WTC11 (cell line): ENCODE data around the gene TUBGCP3. TPM values are rescaled to one million over a fixed set of nuclear protein-coding genes. Genes with fewer than 3 reads are reported as not detected.

Experiments used
- ATAC-seq: fragments of 200-7000 bp; cut with Tn5 transposase; 2 replicates; pipeline ENCODE4 v1.10.0; 2021; ENCODE audit warnings: mild to moderate bottlenecking, moderate library complexity
- CTCF ChIA-PET: fragments of 300-600 bp; sonication (Branson Sonifier 250); formaldehyde crosslinking; loops from one replicate; lab custom pipeline; 2021; ENCODE audit warnings: antibody characterized with exemption; lab: Charles Lee
- POLR2A ChIA-PET: fragments of 350-600 bp; sonication (Branson Sonifier 250); formaldehyde crosslinking; loops from one replicate; lab custom pipeline; 2021; ENCODE audit warnings: antibody characterized with exemption; lab: Charles Lee
- DNase-seq: peaks from one replicate; pipeline ENCODE4 v3.0.0; 2021; ENCODE audit warnings: low spot score
- H3K27ac Mint-ChIP-seq: 2 replicates; pipeline ENCODE4 v1.8.0; 2021; ENCODE audit warnings: mixed read lengths
- H3K27me3 Mint-ChIP-seq: 2 replicates; pipeline ENCODE4 v1.8.0; 2021; ENCODE audit warnings: low read depth, mild to moderate bottlenecking, moderate library complexity, mixed read lengths
- H3K36me3 Mint-ChIP-seq: 2 replicates; pipeline ENCODE4 v1.8.0; 2021; ENCODE audit warnings: mixed read lengths
- H3K4me1 Mint-ChIP-seq: 2 replicates; pipeline ENCODE4 v1.8.0; 2022; ENCODE audit warnings: mixed read lengths
- H3K4me3 Mint-ChIP-seq: 2 replicates; pipeline ENCODE4 v1.8.0; 2021; ENCODE audit warnings: mild to moderate bottlenecking, moderate library complexity, mixed read lengths
- H3K9me3 Mint-ChIP-seq: 2 replicates; pipeline ENCODE4 v1.8.0; 2021; ENCODE audit warnings: mixed read lengths
- ATF6 ChIP-seq: sonication (generic); formaldehyde crosslinking; IDR thresholded peaks from 2 replicates; pipeline ENCODE4 v1.8.1; 2023; ENCODE audit warnings: mild to moderate bottlenecking, missing genetic modification reagents
- CBFB ChIP-seq: sonication (generic); formaldehyde crosslinking; IDR thresholded peaks from 2 replicates; pipeline ENCODE4 v1.8.1; 2022; ENCODE audit warnings: mild to moderate bottlenecking, low read depth, missing genetic modification reagents
- E2F5 ChIP-seq: sonication (generic); formaldehyde crosslinking; IDR thresholded peaks from 2 replicates; pipeline ENCODE4 v1.8.1; 2022; ENCODE audit warnings: mild to moderate bottlenecking, moderate library complexity, missing genetic modification reagents
- ELF4 ChIP-seq: sonication (generic); formaldehyde crosslinking; IDR thresholded peaks from 2 replicates; pipeline ENCODE4 v1.8.1; 2022; ENCODE audit warnings: low read depth, mild to moderate bottlenecking, moderate library complexity, missing genetic modification reagents
- FOXJ3 ChIP-seq: sonication (generic); formaldehyde crosslinking; IDR thresholded peaks from 2 replicates; pipeline ENCODE4 v1.9.0; 2021; ENCODE audit warnings: missing genetic modification reagents, mild to moderate bottlenecking, borderline replicate concordance
- FOXP1 ChIP-seq: sonication (generic); formaldehyde crosslinking; IDR thresholded peaks from 2 replicates; pipeline ENCODE4 v1.8.0; 2022; ENCODE audit warnings: missing genetic modification reagents, mild to moderate bottlenecking, moderate library complexity, borderline replicate concordance
- GTF2I ChIP-seq: fragments of 250-450 bp; sonication (Bioruptor Pico); conservative IDR thresholded peaks from 2 replicates; pipeline ENCODE4 v1.4.0; 2021; ENCODE audit warnings: mild to moderate bottlenecking
- IRF2 ChIP-seq: sonication (generic); formaldehyde crosslinking; IDR thresholded peaks from 2 replicates; pipeline ENCODE4 v1.8.0; 2022; ENCODE audit warnings: low read depth, missing genetic modification reagents, borderline replicate concordance
- JAZF1 ChIP-seq: fragments of 250-450 bp; sonication (Bioruptor Pico); IDR thresholded peaks from 2 replicates; pipeline ENCODE4 v1.9.0; 2021; ENCODE audit warnings: moderate library complexity, mild to moderate bottlenecking, inconsistent platforms
- NR2C2 ChIP-seq: sonication (generic); formaldehyde crosslinking; IDR thresholded peaks from 2 replicates; pipeline ENCODE4 v1.8.0; 2022; ENCODE audit warnings: mild to moderate bottlenecking, missing genetic modification reagents
- NR3C1 ChIP-seq: sonication (generic); formaldehyde crosslinking; conservative IDR thresholded peaks from 2 replicates; pipeline ENCODE4 v1.8.1; 2023; ENCODE audit warnings: low read depth, mild to moderate bottlenecking, missing genetic modification reagents
- OVOL2 ChIP-seq: fragments of 250-450 bp; sonication (Bioruptor Pico); IDR thresholded peaks from 2 replicates; pipeline ENCODE4 v1.9.0; 2021; ENCODE audit warnings: mild to moderate bottlenecking, borderline replicate concordance
- RELA ChIP-seq: sonication (generic); formaldehyde crosslinking; IDR thresholded peaks from 2 replicates; pipeline ENCODE4 v1.8.1; 2022; ENCODE audit warnings: missing genetic modification reagents, mild to moderate bottlenecking, borderline replicate concordance
- SMAD3 ChIP-seq: sonication (generic); formaldehyde crosslinking; IDR thresholded peaks from 2 replicates; pipeline ENCODE4 v1.8.0; 2022; ENCODE audit warnings: missing genetic modification reagents, mild to moderate bottlenecking, borderline replicate concordance
- SOX15 ChIP-seq: fragments of 250-450 bp; sonication (Bioruptor Pico); IDR thresholded peaks from 2 replicates; pipeline ENCODE4 v1.9.0; 2021; ENCODE audit warnings: mild to moderate bottlenecking
- SP1 ChIP-seq: sonication (generic); formaldehyde crosslinking; conservative IDR thresholded peaks from 2 replicates; pipeline ENCODE4 v1.8.1; 2022; ENCODE audit warnings: missing genetic modification reagents
- TCF7 ChIP-seq: sonication (generic); formaldehyde crosslinking; IDR thresholded peaks from 2 replicates; pipeline ENCODE4 v1.8.0; 2022; ENCODE audit warnings: mild to moderate bottlenecking, low read depth, missing genetic modification reagents, moderate library complexity
- TEAD1 ChIP-seq: sonication (generic); formaldehyde crosslinking; IDR thresholded peaks from 2 replicates; pipeline ENCODE4 v1.8.0; 2022; ENCODE audit warnings: mild to moderate bottlenecking, missing genetic modification reagents
- TEAD4 ChIP-seq: sonication (generic); formaldehyde crosslinking; IDR thresholded peaks from 2 replicates; pipeline ENCODE4 v1.8.0; 2022; ENCODE audit warnings: mild to moderate bottlenecking, missing genetic modification reagents
- ZMAT4 ChIP-seq: fragments of 250-450 bp; sonication (Bioruptor Pico); IDR thresholded peaks from 2 replicates; pipeline ENCODE4 v1.9.0; 2021; ENCODE audit warnings: mild to moderate bottlenecking
- ZNF219 ChIP-seq: sonication (generic); formaldehyde crosslinking; IDR thresholded peaks from 2 replicates; pipeline ENCODE4 v1.8.0; 2023; ENCODE audit warnings: missing genetic modification reagents, mild to moderate bottlenecking, borderline replicate concordance
- ZNF281 ChIP-seq: sonication (generic); formaldehyde crosslinking; IDR thresholded peaks from 2 replicates; pipeline ENCODE4 v1.8.0; 2023; ENCODE audit warnings: mild to moderate bottlenecking, missing genetic modification reagents
- ZNF423 ChIP-seq: fragments of 250-450 bp; sonication (Bioruptor Pico); IDR thresholded peaks from 2 replicates; pipeline ENCODE4 v2.1.2; 2022; ENCODE audit warnings: mild to moderate bottlenecking, moderate library complexity
- total RNA-seq: library from RNA; stranded (reverse); gene quantifications from 3 replicates; pipeline ENCODE4 v1.2.3, GENCODE V29; 2021
- TF ChIP-seq, protein P1 (sequence below): fragments of 250-450 bp; sonication (Bioruptor Pico); IDR thresholded peaks from 2 replicates; pipeline ENCODE4 v1.8.0; 2021; ENCODE audit warnings: mild to moderate bottlenecking
- TF ChIP-seq, protein P2 (sequence below): sonication (generic); formaldehyde crosslinking; IDR thresholded peaks from 2 replicates; pipeline ENCODE4 v1.8.0; 2023; ENCODE audit warnings: missing genetic modification reagents, mild to moderate bottlenecking, borderline replicate concordance

TUBGCP3 gene
- total RNA-seq, 1 experiment from 2014 or later: 29.9 TPM

- no peak for DNase-seq
- Mint-ChIP-seq H3K27me3 (no peaks in the 10 kb centered on the region), H3K9me3 (peaks cover 5% of the 10 kb centered on the region), H3K4me3 (no peak overlapping the region), H3K36me3 (peaks cover 6% of the 10 kb centered on the region; the same call in 1 of the 2 replicates), H3K4me1 (no peaks in the 10 kb centered on the region), H3K27ac (no peak overlapping the region)
- TF ChIP-seq ZNF219 (CRISPR knock-in tag): no peak
- no peak for TF ChIP-seq NR3C1 (CRISPR knock-in tag)
- TF ChIP-seq, protein P1, sequence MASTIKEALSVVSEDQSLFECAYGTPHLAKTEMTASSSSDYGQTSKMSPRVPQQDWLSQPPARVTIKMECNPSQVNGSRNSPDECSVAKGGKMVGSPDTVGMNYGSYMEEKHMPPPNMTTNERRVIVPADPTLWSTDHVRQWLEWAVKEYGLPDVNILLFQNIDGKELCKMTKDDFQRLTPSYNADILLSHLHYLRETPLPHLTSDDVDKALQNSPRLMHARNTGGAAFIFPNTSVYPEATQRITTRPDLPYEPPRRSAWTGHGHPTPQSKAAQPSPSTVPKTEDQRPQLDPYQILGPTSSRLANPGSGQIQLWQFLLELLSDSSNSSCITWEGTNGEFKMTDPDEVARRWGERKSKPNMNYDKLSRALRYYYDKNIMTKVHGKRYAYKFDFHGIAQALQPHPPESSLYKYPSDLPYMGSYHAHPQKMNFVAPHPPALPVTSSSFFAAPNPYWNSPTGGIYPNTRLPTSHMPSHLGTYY (CRISPR knock-in tag): no peak
- no peak for TF ChIP-seq ZNF423 (CRISPR knock-in tag)
- no peak for TF ChIP-seq RELA (CRISPR knock-in tag)
- TF ChIP-seq OVOL2 (CRISPR knock-in tag): no peak
- no peak for TF ChIP-seq SP1
- TF ChIP-seq TEAD4 (CRISPR knock-in tag): no peak
- TF ChIP-seq CBFB: no peak
- no peak for TF ChIP-seq ELF4
- no peak for TF ChIP-seq IRF2 (CRISPR knock-in tag)
- TF ChIP-seq SMAD3: no peak
- no peak for TF ChIP-seq FOXP1 (CRISPR knock-in tag)
- TF ChIP-seq GTF2I (CRISPR knock-in tag): no peak
- no peak for TF ChIP-seq TCF7 (CRISPR knock-in tag)
- TF ChIP-seq JAZF1 (CRISPR knock-in tag): no peak
- no peak for TF ChIP-seq NR2C2 (CRISPR knock-in tag)
- TF ChIP-seq FOXJ3 (CRISPR knock-in tag): no peak
- CTCF ChIA-PET: interaction anchor here (1.0 kb wide), 1 partner anchor 39 kb away, joined by 3 read pairs; no protein-coding TSS in a partner anchor
- no peak for ATAC-seq
- POLR2A ChIA-PET: interaction anchor here (0.5 kb wide), 1 partner anchor 1005 kb away, joined by 3 read pairs; no protein-coding TSS in a partner anchor
These were observed 104.7 kb downstream of the TUBGCP3 start for GRCh38 chr13:112483299-112483698.

DNA sequence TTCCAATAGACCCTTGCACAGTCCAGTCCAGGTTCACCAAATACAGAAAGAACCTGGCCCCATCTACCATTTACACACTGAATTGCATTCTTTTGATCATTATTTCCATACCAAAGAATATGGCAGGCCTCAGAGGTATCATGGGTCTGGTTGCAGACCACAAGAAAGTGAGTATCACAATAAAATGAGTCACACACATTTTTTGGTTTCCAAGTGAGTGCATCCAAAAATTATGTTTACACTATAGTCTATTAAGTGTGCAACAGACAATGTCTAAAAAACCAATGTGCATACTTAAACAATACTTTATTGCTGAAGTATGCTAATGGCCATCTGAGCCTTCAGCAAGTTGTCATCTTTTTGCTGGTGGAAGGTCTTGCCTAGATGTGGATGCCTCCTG is 106.5 kb downstream of the TUBGCP3 start:
- Mint-ChIP-seq H3K9me3 (peaks cover 5% of the 10 kb centered on the region), H3K4me3 (no peak overlapping the region), H3K36me3 (peaks cover 2% of the 10 kb centered on the region; the same call in 1 of the 2 replicates), H3K27ac (no peak overlapping the region), H3K4me1 (no peaks in the 10 kb centered on the region), H3K27me3 (no peaks in the 10 kb centered on the region)
- ChIA-PET CTCF (no interaction called here), POLR2A (no interaction called here)
- DNase-seq (no peak), ATAC-seq (no peak)
- TF ChIP-seq SOX15 (CRISPR knock-in tag) (no peak), E2F5 (CRISPR knock-in tag) (no peak), IRF2 (CRISPR knock-in tag) (no peak), TEAD1 (CRISPR knock-in tag) (no peak), SP1 (no peak), ZNF219 (CRISPR knock-in tag) (no peak), ZNF281 (CRISPR knock-in tag) (no peak), ZMAT4 (CRISPR knock-in tag) (no peak), ATF6 (CRISPR knock-in tag) (no peak)
- TF ChIP-seq, protein P2, sequence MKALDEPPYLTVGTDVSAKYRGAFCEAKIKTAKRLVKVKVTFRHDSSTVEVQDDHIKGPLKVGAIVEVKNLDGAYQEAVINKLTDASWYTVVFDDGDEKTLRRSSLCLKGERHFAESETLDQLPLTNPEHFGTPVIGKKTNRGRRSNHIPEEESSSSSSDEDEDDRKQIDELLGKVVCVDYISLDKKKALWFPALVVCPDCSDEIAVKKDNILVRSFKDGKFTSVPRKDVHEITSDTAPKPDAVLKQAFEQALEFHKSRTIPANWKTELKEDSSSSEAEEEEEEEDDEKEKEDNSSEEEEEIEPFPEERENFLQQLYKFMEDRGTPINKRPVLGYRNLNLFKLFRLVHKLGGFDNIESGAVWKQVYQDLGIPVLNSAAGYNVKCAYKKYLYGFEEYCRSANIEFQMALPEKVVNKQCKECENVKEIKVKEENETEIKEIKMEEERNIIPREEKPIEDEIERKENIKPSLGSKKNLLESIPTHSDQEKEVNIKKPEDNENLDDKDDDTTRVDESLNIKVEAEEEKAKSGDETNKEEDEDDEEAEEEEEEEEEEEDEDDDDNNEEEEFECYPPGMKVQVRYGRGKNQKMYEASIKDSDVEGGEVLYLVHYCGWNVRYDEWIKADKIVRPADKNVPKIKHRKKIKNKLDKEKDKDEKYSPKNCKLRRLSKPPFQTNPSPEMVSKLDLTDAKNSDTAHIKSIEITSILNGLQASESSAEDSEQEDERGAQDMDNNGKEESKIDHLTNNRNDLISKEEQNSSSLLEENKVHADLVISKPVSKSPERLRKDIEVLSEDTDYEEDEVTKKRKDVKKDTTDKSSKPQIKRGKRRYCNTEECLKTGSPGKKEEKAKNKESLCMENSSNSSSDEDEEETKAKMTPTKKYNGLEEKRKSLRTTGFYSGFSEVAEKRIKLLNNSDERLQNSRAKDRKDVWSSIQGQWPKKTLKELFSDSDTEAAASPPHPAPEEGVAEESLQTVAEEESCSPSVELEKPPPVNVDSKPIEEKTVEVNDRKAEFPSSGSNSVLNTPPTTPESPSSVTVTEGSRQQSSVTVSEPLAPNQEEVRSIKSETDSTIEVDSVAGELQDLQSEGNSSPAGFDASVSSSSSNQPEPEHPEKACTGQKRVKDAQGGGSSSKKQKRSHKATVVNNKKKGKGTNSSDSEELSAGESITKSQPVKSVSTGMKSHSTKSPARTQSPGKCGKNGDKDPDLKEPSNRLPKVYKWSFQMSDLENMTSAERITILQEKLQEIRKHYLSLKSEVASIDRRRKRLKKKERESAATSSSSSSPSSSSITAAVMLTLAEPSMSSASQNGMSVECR: no peak
